NCI-H128 (cell line): Measurements from ENCODE around the gene ADD3.
A peak's percentile ranks its signal among the peaks of the same experiment; 100 is the strongest.

Experiments used
- DNase-seq: peaks from one replicate; lab custom pipeline; 2025; ENCODE audit not compliant: unreplicated experiment; lab: John Stamatoyannopoulos, UW

ADD3 gene

GRCh38 chr10:110007701-110008517 is at the start of gene ADD3:
ADD3 (plus strand) TSS chr10:110007984; CDS start chr10:110100654, 92,670 bp downstream.
- peak; percentile 84 for DNase-seq

GRCh38 chr10:109958059-109958458 is 49.7 kb upstream of the ADD3 start:
- no peak for DNase-seq

- DNase-seq: no peak
These were observed 48.3 kb upstream of the ADD3 start for GRCh38 chr10:109959259-109960145.

GRCh38 chr10:109960682-109961081 is 47.1 kb upstream of the ADD3 start:
- no peak for DNase-seq

GRCh38 chr10:109961174-109962001 is 46.4 kb upstream of the ADD3 start:
- no peak for DNase-seq

- no peak for DNase-seq
These were observed 45.5 kb upstream of the ADD3 start for GRCh38 chr10:109962247-109962646.

- DNase-seq: no peak
These were observed 44.3 kb upstream of the ADD3 start for GRCh38 chr10:109963439-109963838.

GRCh38 chr10:109964318-109964717 is 43.5 kb upstream of the ADD3 start:
- no peak for DNase-seq

- DNase-seq: no peak
These were observed 40.6 kb upstream of the ADD3 start for GRCh38 chr10:109966961-109967738.

GRCh38 chr10:109967739-109968088 is 40.1 kb upstream of the ADD3 start:
- no peak for DNase-seq

GRCh38 chr10:109968953-109969759 is 38.6 kb upstream of the ADD3 start:
- DNase-seq: no peak

- no peak for DNase-seq
These were observed 37.9 kb upstream of the ADD3 start for GRCh38 chr10:109969760-109970346.

- DNase-seq: no peak
These were observed 36.1 kb upstream of the ADD3 start for GRCh38 chr10:109971634-109972033.

- no peak for DNase-seq
These were observed 35.3 kb upstream of the ADD3 start for GRCh38 chr10:109972372-109973001.

GRCh38 chr10:109973326-109973829 is 34.4 kb upstream of the ADD3 start:
- no peak for DNase-seq

- DNase-seq: no peak
These were observed 33.1 kb upstream of the ADD3 start for GRCh38 chr10:109974504-109975191.

- DNase-seq: no peak
These were observed 32.3 kb upstream of the ADD3 start for GRCh38 chr10:109975244-109976190.
